Measurements from ENCODE around the gene PRLH. TPM values are rescaled to one million over a fixed set of nuclear protein-coding genes. Genes with fewer than 3 reads are reported as not detected.

The PRLH gene
- total and polyA plus RNA-seq, 2 of the 13 experiments (the other 11 are each of a cell fraction or from before 2014, with no cell fraction given), result not detected

DNA sequence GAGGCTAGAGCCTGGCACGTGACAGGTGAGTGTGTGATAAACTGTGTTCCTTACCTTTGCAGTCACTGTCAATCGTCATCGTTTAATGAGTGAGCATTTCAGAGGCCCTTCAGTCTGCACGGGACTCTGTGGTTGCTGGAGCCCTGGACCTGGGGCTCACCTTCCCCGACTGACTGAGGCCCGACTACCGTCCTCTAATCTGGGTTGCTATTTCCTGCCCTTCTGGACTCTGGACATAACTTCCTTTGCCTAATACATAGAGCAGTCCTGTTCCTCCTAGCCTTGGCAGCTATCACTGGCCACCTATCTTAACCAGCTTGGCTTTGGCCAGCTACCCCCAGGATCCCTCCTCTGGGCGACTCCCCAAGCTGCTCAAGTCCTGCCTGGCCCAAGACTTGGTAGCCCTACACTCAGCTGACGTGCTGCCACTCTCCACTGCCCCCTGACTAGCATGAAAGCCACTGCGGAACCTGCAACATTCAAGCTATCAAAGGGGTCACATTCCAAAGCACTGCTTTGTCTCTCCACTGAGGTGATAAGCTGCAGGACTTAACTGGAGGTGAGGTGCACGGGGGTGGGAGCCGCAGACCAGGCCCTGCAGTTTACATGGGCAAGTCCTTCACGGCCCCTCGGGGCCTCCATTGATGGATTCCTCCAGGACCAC is 35.2 kb downstream of the PRLH start (continued):
- TF ChIP-seq POLR2G (IDR thresholded peaks at IDR 0.05; ENCODE audit: low read depth, low read length) (peak; percentile 77), ZNF232 (CRISPR knock-in tag; IDR thresholded peaks at IDR 0.05; ENCODE audit: borderline replicate concordance) (peak; percentile 80; the same call in 1 of the 2 replicates), ZBTB7B (CRISPR knock-in tag; IDR thresholded peaks at IDR 0.05) (peak; percentile 89), MEIS2 (CRISPR knock-in tag; IDR thresholded peaks at IDR 0.05) (peak; percentile 33; the same call in 1 of the 2 replicates), KDM5B (CRISPR knock-in tag; IDR thresholded peaks at IDR 0.05; ENCODE audit: borderline replicate concordance) (peak; percentile 78), ZNF101 (CRISPR knock-in tag; IDR thresholded peaks at IDR 0.05; ENCODE audit: borderline replicate concordance, low read depth) (no peak), ZFY (CRISPR knock-in tag; IDR thresholded peaks at IDR 0.05) (peak; percentile 71), U2AF1 (optimal IDR thresholded peaks at IDR 0.05; ENCODE audit: low read depth, low read length) (no peak), KDM2A (CRISPR knock-in tag; IDR thresholded peaks at IDR 0.05; ENCODE audit: borderline replicate concordance, low read depth) (peak; percentile 50; the same call in 1 of the 2 replicates), TOPORS (CRISPR knock-in tag; IDR thresholded peaks at IDR 0.05) (no peak), ZNF354B (CRISPR knock-in tag; IDR thresholded peaks at IDR 0.05) (0 out of 2 replicates have a peak, but pooled peaks have one; percentile 79), RXRB (CRISPR knock-in tag; IDR thresholded peaks at IDR 0.05; ENCODE audit: borderline replicate concordance) (peak; percentile 79; the same call in 1 of the 2 replicates), MYC (CRISPR knock-in tag; IDR thresholded peaks at IDR 0.05; ENCODE audit: borderline replicate concordance) (peak; percentile 56; the same call in 1 of the 2 replicates)
- TF ChIP-seq, protein P1, sequence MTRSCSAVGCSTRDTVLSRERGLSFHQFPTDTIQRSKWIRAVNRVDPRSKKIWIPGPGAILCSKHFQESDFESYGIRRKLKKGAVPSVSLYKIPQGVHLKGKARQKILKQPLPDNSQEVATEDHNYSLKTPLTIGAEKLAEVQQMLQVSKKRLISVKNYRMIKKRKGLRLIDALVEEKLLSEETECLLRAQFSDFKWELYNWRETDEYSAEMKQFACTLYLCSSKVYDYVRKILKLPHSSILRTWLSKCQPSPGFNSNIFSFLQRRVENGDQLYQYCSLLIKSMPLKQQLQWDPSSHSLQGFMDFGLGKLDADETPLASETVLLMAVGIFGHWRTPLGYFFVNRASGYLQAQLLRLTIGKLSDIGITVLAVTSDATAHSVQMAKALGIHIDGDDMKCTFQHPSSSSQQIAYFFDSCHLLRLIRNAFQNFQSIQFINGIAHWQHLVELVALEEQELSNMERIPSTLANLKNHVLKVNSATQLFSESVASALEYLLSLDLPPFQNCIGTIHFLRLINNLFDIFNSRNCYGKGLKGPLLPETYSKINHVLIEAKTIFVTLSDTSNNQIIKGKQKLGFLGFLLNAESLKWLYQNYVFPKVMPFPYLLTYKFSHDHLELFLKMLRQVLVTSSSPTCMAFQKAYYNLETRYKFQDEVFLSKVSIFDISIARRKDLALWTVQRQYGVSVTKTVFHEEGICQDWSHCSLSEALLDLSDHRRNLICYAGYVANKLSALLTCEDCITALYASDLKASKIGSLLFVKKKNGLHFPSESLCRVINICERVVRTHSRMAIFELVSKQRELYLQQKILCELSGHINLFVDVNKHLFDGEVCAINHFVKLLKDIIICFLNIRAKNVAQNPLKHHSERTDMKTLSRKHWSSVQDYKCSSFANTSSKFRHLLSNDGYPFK (CRISPR knock-in tag; IDR thresholded peaks at IDR 0.05; ENCODE audit: borderline replicate concordance), result peak; percentile 49; the same call in 1 of the 2 replicates
- TF ChIP-seq, protein P2, sequence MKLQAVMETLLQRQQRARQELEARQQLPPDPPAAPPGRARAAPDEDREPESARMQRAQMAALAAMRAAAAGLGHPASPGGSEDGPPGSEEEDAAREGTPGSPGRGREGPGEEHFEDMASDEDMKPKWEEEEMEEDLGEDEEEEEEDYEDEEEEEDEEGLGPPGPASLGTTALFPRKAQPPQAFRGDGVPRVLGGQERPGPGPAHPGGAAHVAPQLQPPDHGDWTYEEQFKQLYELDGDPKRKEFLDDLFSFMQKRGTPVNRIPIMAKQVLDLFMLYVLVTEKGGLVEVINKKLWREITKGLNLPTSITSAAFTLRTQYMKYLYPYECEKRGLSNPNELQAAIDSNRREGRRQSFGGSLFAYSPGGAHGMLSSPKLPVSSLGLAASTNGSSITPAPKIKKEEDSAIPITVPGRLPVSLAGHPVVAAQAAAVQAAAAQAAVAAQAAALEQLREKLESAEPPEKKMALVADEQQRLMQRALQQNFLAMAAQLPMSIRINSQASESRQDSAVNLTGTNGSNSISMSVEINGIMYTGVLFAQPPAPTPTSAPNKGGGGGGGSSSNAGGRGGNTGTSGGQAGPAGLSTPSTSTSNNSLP (IDR thresholded peaks at IDR 0.05; ENCODE audit: low read depth, low read length), result no peak
- TF ChIP-seq, protein P3, sequence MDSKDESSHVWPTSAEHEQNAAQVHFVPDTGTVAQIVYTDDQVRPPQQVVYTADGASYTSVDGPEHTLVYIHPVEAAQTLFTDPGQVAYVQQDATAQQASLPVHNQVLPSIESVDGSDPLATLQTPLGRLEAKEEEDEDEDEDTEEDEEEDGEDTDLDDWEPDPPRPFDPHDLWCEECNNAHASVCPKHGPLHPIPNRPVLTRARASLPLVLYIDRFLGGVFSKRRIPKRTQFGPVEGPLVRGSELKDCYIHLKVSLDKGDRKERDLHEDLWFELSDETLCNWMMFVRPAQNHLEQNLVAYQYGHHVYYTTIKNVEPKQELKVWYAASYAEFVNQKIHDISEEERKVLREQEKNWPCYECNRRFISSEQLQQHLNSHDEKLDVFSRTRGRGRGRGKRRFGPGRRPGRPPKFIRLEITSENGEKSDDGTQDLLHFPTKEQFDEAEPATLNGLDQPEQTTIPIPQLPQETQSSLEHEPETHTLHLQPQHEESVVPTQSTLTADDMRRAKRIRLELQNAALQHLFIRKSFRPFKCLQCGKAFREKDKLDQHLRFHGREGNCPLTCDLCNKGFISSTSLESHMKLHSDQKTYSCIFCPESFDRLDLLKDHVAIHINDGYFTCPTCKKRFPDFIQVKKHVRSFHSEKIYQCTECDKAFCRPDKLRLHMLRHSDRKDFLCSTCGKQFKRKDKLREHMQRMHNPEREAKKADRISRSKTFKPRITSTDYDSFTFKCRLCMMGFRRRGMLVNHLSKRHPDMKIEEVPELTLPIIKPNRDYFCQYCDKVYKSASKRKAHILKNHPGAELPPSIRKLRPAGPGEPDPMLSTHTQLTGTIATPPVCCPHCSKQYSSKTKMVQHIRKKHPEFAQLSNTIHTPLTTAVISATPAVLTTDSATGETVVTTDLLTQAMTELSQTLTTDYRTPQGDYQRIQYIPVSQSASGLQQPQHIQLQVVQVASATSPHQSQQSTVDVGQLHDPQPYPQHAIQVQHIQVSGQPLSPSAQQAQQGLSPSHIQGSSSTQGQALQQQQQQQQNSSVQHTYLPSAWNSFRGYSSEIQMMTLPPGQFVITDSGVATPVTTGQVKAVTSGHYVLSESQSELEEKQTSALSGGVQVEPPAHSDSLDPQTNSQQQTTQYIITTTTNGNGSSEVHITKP (CRISPR knock-in tag; IDR thresholded peaks at IDR 0.05; ENCODE audit: low read depth), result peak; percentile 88
- TF ChIP-seq, protein P4, sequence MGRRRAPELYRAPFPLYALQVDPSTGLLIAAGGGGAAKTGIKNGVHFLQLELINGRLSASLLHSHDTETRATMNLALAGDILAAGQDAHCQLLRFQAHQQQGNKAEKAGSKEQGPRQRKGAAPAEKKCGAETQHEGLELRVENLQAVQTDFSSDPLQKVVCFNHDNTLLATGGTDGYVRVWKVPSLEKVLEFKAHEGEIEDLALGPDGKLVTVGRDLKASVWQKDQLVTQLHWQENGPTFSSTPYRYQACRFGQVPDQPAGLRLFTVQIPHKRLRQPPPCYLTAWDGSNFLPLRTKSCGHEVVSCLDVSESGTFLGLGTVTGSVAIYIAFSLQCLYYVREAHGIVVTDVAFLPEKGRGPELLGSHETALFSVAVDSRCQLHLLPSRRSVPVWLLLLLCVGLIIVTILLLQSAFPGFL (CRISPR knock-in tag; IDR thresholded peaks at IDR 0.05), result no peak
